OCI-LY1 (cell line): ENCODE data around the gene D2HGDH.

Experiments used
- CTCF ChIP-seq: fragments of 200-600 bp; sonication (generic), shearing (Covaris generic); IDR thresholded peaks from 2 replicates; pipeline ENCODE4 v1.5.1; 2017; ENCODE audit warnings: mild to moderate bottlenecking, antibody characterized with exemption, low read length, moderate library complexity, mixed read lengths
- EZH2 ChIP-seq: fragments of 200-600 bp; sonication (generic), shearing (Covaris generic); IDR thresholded peaks from 2 replicates; pipeline ENCODE4 v1.8.0; 2017; ENCODE audit warnings: borderline replicate concordance, mixed run types, mild to moderate bottlenecking, antibody characterized with exemption, low read length, moderate library complexity, mixed read lengths

- no peak for TF ChIP-seq CTCF
- no peak for TF ChIP-seq EZH2
These were observed 27.9 kb upstream of the D2HGDH start for GRCh38 chr2:241706537-241706936.
